H1 (cell line): ENCODE data around the gene HIVEP3. TPM values are rescaled to one million over a fixed set of nuclear protein-coding genes. Genes with fewer than 3 reads are reported as not detected.

Experiments used
- CTCF ChIA-PET: fragments of 300-600 bp; sonication (Branson Sonifier 250); formaldehyde crosslinking; loops from one replicate; lab custom pipeline; 2021; ENCODE audit not compliant: partially characterized antibody; lab: Charles Lee
- POLR2A ChIA-PET: fragments of 300-600 bp; sonication (Branson Sonifier 250); formaldehyde crosslinking; loops from one replicate; lab custom pipeline; 2021; ENCODE audit warnings: inconsistent platforms; ENCODE audit not compliant: partially characterized antibody; lab: Charles Lee
- DNase-seq, 2 experiments: peaks; one replicate each; pipeline versions ENCODE4 v3.0.0 to v3.0.0-alpha.2; 2010 to 2022; ENCODE audit warnings: low spot score in 2 of 2, low read depth in 1 of 2, mixed read lengths in 1 of 2
- FAIRE-seq: peaks from 2 replicates; lab custom pipeline; 2011; peaks lifted over from hg19 to GRCh38; lab: Jason Lieb, UNC
- H2AFZ ChIP-seq: 2 replicates; pipeline ENCODE4 v1.8.1; 2012; ENCODE audit warnings: low read length, inconsistent platforms
- H2AK5ac ChIP-seq: 2 replicates; pipeline ENCODE4 v1.6.1; 2013; ENCODE audit warnings: low read depth, low read length
- H2BK120ac ChIP-seq: replicated peaks from 2 replicates; pipeline ENCODE3; 2013; ENCODE audit warnings: low read depth, low read length, inconsistent platforms
- H2BK12ac ChIP-seq: 2 replicates; pipeline ENCODE4 v1.6.1; 2013; ENCODE audit warnings: low read depth, low read length
- H2BK15ac ChIP-seq: 2 replicates; pipeline ENCODE4 v1.6.1; 2013; ENCODE audit warnings: low read length
- H2BK20ac ChIP-seq: 2 replicates; pipeline ENCODE4 v1.6.1; 2013; ENCODE audit warnings: low read length
- H2BK5ac ChIP-seq: 2 replicates; pipeline ENCODE4 v1.6.1; 2013; ENCODE audit warnings: low read depth, low read length
- H3K14ac ChIP-seq: 2 replicates; pipeline ENCODE4 v1.6.1; 2013; ENCODE audit warnings: inconsistent platforms; ENCODE audit not compliant: insufficient read length
- H3K18ac ChIP-seq: 2 replicates; pipeline ENCODE4 v1.6.1; 2013; ENCODE audit warnings: low read length; ENCODE audit errors: extremely low read depth
- H3K23ac ChIP-seq: 2 replicates; pipeline ENCODE4 v1.6.1; 2013; ENCODE audit warnings: inconsistent platforms; ENCODE audit not compliant: insufficient read length
- H3K23me2 ChIP-seq: 2 replicates; pipeline ENCODE4 v1.6.1; 2013; ENCODE audit warnings: low read depth, low read length
- H3K27ac ChIP-seq: 2 replicates; pipeline ENCODE4 v1.6.1; 2011; ENCODE audit warnings: low read depth, low read length, inconsistent platforms
- H3K27me3 ChIP-seq, 4 experiments: replicated peaks in 1 of 4; 1 replicate in 1 of 4; 2 replicates in 3 of 4; pipeline versions ENCODE4 v1.6.1 to v1.8.1; 2011 to 2013; ENCODE audit warnings: low read length in 3 of 4, mild to moderate bottlenecking in 3 of 4, inconsistent platforms in 2 of 4, mixed read lengths in 2 of 4, moderate library complexity in 1 of 4; ENCODE audit not compliant: control insufficient read depth in 3 of 4, insufficient read depth in 3 of 4; ENCODE audit errors: extremely low read depth in 1 of 4
- H3K36me3 ChIP-seq, 4 experiments: 2 replicates each; pipeline versions ENCODE4 v1.6.1 to v1.8.1; 2011 to 2013; ENCODE audit warnings: mild to moderate bottlenecking in 4 of 4, low read length in 3 of 4, moderate library complexity in 2 of 4, control low read depth in 1 of 4, inconsistent platforms in 1 of 4; ENCODE audit not compliant: insufficient read depth in 4 of 4, control insufficient read depth in 2 of 4
- H3K4ac ChIP-seq: replicated peaks from 2 replicates; pipeline ENCODE3; 2013; ENCODE audit warnings: low read length, low read depth, mixed read lengths, inconsistent platforms; ENCODE audit not compliant: insufficient read length
- H3K4me1 ChIP-seq, 4 experiments: replicated peaks in 1 of 4; 1 replicate in 1 of 4; 2 replicates in 3 of 4; pipeline versions ENCODE4 v1.6.1 to v1.8.1; 2011 to 2013; ENCODE audit warnings: low read length in 3 of 4, inconsistent platforms in 2 of 4, mixed read lengths in 1 of 4; ENCODE audit not compliant: insufficient read depth in 4 of 4, control insufficient read depth in 3 of 4
- H3K4me2 ChIP-seq, 2 experiments: 2 replicates each; pipeline versions ENCODE4 v1.6.1 to v1.8.1; 2011 to 2013; ENCODE audit warnings: low read depth in 2 of 2, low read length in 2 of 2, control low read depth in 1 of 2, inconsistent platforms in 1 of 2, mild to moderate bottlenecking in 1 of 2; ENCODE audit not compliant: insufficient read depth in 1 of 2
- H3K4me3 ChIP-seq, 4 experiments: fragments of 200-600, 300-600 bp in 1 of 4; sonication (generic), shearing (Covaris generic), sonication (Bioruptor Twin) in 1 of 4; 2 replicates each; pipeline versions ENCODE4 v1.5.1 to v1.8.1; 2011 to 2016; ENCODE audit warnings: low read length in 4 of 4, low read depth in 3 of 4, control low read depth in 2 of 4, inconsistent platforms in 2 of 4, mild to moderate bottlenecking in 2 of 4, mixed read lengths in 1 of 4, moderate library complexity in 1 of 4; ENCODE audit not compliant: insufficient read depth in 2 of 4; ENCODE audit errors: extremely low read depth in 1 of 4
- H3K56ac ChIP-seq: replicated peaks from 2 replicates; pipeline ENCODE3; 2013; ENCODE audit warnings: low read depth, mild to moderate bottlenecking, mixed read lengths, low read length, inconsistent platforms; ENCODE audit not compliant: insufficient read length
- H3K79me1 ChIP-seq: 2 replicates; pipeline ENCODE4 v1.6.1; 2013; ENCODE audit warnings: low read depth, low read length, control low read depth
- H3K79me2 ChIP-seq, 2 experiments: 2 replicates each; pipeline versions ENCODE4 v1.6.1 to v1.8.1; 2012 to 2013; ENCODE audit warnings: low read length in 2 of 2, mild to moderate bottlenecking in 2 of 2, inconsistent platforms in 1 of 2; ENCODE audit not compliant: insufficient read depth in 2 of 2, control insufficient read depth in 1 of 2
- H3K9ac ChIP-seq, 4 experiments: replicated peaks in 1 of 4; 1 replicate in 1 of 4; 2 replicates in 3 of 4; pipeline versions ENCODE4 v1.6.1 to v1.8.1; 2011 to 2013; ENCODE audit warnings: low read depth in 3 of 4, low read length in 3 of 4, control low read depth in 2 of 4, mild to moderate bottlenecking in 2 of 4, moderate library complexity in 2 of 4, inconsistent platforms in 1 of 4; ENCODE audit errors: extremely low read depth in 1 of 4
- H3K9me3 ChIP-seq, 2 experiments: 2 replicates each; pipeline versions ENCODE4 v1.6.1 to v1.8.1; 2012 to 2013; ENCODE audit warnings: mild to moderate bottlenecking in 2 of 2, moderate library complexity in 2 of 2, control low read depth in 1 of 2, inconsistent platforms in 1 of 2, low read depth in 1 of 2, low read length in 1 of 2, mixed read lengths in 1 of 2; ENCODE audit not compliant: insufficient read depth in 2 of 2
- H4K20me1 ChIP-seq, 2 experiments: replicated peaks in 1 of 2; 2 replicates each; pipeline versions ENCODE3 to v1.8.1; 2011 to 2013; ENCODE audit warnings: inconsistent platforms in 2 of 2, low read length in 2 of 2, mild to moderate bottlenecking in 1 of 2; ENCODE audit not compliant: insufficient read depth in 2 of 2, control insufficient read depth in 1 of 2
- H4K5ac ChIP-seq: 2 replicates; pipeline ENCODE4 v1.6.1; 2013; ENCODE audit warnings: low read length, low read depth, mixed read lengths, inconsistent platforms; ENCODE audit not compliant: insufficient read length
- H4K8ac ChIP-seq: 2 replicates; pipeline ENCODE4 v1.8.0; 2013; ENCODE audit warnings: mild to moderate bottlenecking, moderate library complexity, low read length, inconsistent platforms; ENCODE audit not compliant: insufficient read depth; ENCODE audit errors: extremely low read depth
- H4K91ac ChIP-seq: replicated peaks from 2 replicates; pipeline ENCODE3; 2013; ENCODE audit warnings: low read length, mixed read lengths, inconsistent platforms; ENCODE audit not compliant: insufficient read length
- CHD2 ChIP-seq: IDR thresholded peaks from 2 replicates; pipeline ENCODE4 v1.6.1; 2012; ENCODE audit warnings: low read length, improper control_type of control experiment
- SP4 ChIP-seq: IDR thresholded peaks from 2 replicates; pipeline ENCODE4 v1.6.1; 2012; ENCODE audit warnings: low read length, inconsistent platforms
- WGBS, 2 experiments: shearing (Covaris generic) in 1 of 2; methylation state at CpG; one replicate each; pipeline versions ENCODE4 v1.1.6 to v1.1.7; 2013 to 2015; ENCODE audit warnings: low lambda C conversion rate in 2 of 2, mixed read lengths in 2 of 2, inconsistent platforms in 1 of 2, low coverage in 1 of 2, missing lambda C conversion rate in 1 of 2; ENCODE audit not compliant: insufficient replicate concordance in 2 of 2, insufficient coverage in 1 of 2, insufficient read length in 1 of 2; ENCODE audit errors: extremely low coverage in 1 of 2, missing lambda C conversion rate in 1 of 2; 5-methylcytosine and 5-hydroxymethylcytosine counted together
- polyA plus RNA-seq, 7 experiments: library from polyadenylated mRNA; depleted of rRNA in 3 of 7; stranded (reverse) in 5 of 7; unstranded in 2 of 7; fragments of >200 nt in 5 of 7; fragments of 200-250 nt in 2 of 7; gene quantifications; 1 replicate in 5 of 7; 2 replicates in 1 of 7; 4 replicates in 1 of 7; pipeline versions ENCODE4 v1.2.1 to v1.2.3, GENCODE V29; 2011 to 2013; ENCODE audit warnings: missing spikeins in 2 of 7, mixed read lengths in 2 of 7
- total RNA-seq: library from RNA; stranded (reverse); fragmentation: NEBNext Ultra II Directional; extraction: Animal tissue kit (Norgen Biotek cat#: 25700); gene quantifications from 2 replicates; pipeline ENCODE4 v1.2.1, GENCODE V29; 2021

HIVEP3 gene
- total and polyA plus RNA-seq, 2 of the 8 experiments (the other 6 are each of a cell fraction or from before 2014, with no cell fraction given) = 0.24 to 0.69 TPM

GRCh38 chr1:41702771-41703170 lies 216.0 kb downstream of the HIVEP3 start:
- Histone ChIP-seq H2AK5ac (no peak overlapping the region), H3K36me3 (no peaks in the 10 kb centered on the region), H3K4ac (no peak overlapping the region), H3K27me3 (no peaks in the 10 kb centered on the region), H4K20me1 (no peaks in the 10 kb centered on the region), H2BK20ac (no peak overlapping the region), H3K79me2 (no peaks in the 10 kb centered on the region), H3K23ac (no peak overlapping the region), H4K5ac (no peak overlapping the region), H3K23me2 (no peaks in the 10 kb centered on the region), H2BK5ac (no peak overlapping the region), H3K27ac (no peak overlapping the region), H4K8ac (no peak overlapping the region), H3K79me1 (no peaks in the 10 kb centered on the region), H2AFZ (no peak overlapping the region), H3K4me1 (no peaks in the 10 kb centered on the region), H4K91ac (no peak overlapping the region), H2BK12ac (no peak overlapping the region), H3K4me3 (no peak overlapping the region), H3K56ac (no peak overlapping the region), H3K18ac (no peak overlapping the region), H2BK15ac (no peak overlapping the region), H3K9me3 (no peaks in the 10 kb centered on the region), H3K4me2 (no peak overlapping the region), H2BK120ac (no peak overlapping the region), H3K14ac (no peak overlapping the region), H3K9ac (no peak overlapping the region)
- CTCF ChIA-PET = no interaction called here
- TF ChIP-seq SP4 (no peak), CHD2 (no peak)
- POLR2A ChIA-PET = no interaction called here
- DNase-seq (no peak), FAIRE-seq (no peak)
- WGBS, 2 experiments = 84% methylated on average over 4 of the region's 4 CpGs; no CpG with 5 or more reads in 1 of the 2 experiments
